Right kidney (tissue), 9 donors: ENCODE data around the gene SNCB.
A peak's percentile ranks its signal among the peaks of the same experiment; 100 is the strongest.

ENCODE experiments used
- DNase-seq: peaks from one replicate; pipeline ENCODE4 v3.0.0-alpha.2; 2016
- long read RNA-seq, 8 donors: transcript quantifications; one replicate each; lab custom pipeline, GENCODE V29; 2026

The SNCB gene
- long read RNA-seq, donor 1 = 0 reads
- long read RNA-seq, donor 2 = 0 reads
- long read RNA-seq, donor 3 = 0 reads
- long read RNA-seq, donor 4 = 0 reads
- long read RNA-seq, donor 5 = 0 reads
- long read RNA-seq, donor 6 = 0 reads
- long read RNA-seq, donor 7 = 0 reads
- long read RNA-seq, donor 8 = 0 reads

- peak; percentile 79 for DNase-seq
Measured at GRCh38 chr5:176629853-176630680, at the start of gene SNCB, which contains the start of gene EIF4E1B. Gene SNCB, minus strand, starts transcription at chr5:176630534. Its CDS starts 880 bp downstream, at chr5:176629654. Gene EIF4E1B, plus strand, starts transcription at chr5:176630675. Its CDS starts 12,113 bp downstream, at chr5:176642788.

DNA sequence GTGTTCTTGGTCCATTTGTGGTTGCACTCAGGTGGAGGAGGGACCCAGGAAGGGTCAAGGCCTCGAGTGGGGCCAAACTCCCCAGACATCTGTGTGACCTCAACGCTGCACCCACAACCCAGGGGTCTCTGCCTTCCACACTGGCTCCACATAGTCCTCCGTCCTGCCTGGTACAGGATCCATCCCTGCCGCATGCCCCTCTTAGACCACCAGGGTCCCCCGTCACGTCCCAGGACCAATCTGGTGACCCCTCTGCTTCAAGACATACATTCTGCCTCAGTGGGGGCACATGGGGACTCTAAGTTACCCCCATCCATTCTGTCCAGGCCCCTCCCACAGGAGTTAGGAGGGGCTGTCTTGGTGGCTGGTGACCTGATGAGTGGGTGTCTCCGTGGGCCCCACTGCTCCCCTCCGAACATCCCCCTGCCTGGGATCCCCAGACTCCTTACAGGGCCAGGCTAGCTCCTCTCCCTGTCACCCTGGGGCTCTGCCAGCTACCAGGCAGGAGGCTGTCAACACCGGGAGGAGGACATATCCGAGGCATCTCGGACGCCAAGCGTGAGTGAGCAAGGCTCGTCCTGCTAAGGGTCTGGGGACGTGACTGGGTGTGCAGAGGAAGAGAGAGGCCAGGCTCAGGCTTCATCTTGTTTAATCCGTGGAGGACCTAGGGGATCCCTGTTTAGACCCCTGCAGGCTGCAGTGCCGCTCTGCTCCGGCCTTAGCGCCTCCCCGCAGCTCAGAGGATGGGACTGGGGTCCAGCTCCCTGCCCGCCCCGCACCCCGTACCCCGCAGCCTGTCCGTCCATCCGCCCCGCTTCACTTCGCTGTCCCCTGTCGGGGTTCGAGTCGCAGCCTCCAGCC, 49.3 kb upstream of the SNCB start:
- no peak for DNase-seq

DNA sequence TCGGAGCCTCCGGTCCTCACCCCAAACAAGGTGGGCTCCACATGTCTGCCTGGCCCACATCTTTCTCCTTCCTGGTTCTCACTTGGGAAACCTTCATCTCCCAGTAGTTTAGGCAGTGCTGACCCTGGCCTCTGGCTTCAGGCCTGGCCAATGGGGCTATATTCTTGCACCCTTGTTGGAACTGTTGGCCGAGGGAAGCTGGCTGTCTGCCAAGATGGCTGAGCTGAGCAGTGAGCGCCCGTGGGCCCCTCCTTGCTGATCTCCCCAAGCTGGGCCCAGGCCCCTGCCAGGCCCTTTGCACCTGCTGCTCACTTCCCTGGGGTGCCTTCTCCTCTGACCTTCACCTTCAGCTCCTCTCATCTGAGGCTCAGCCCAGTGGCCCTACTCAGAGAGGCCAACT, 48.2 kb upstream of the SNCB start:
- DNase-seq = no peak

GRCh38 chr5:176677209-176677939, 47.0 kb upstream of the SNCB start:
- no peak for DNase-seq

DNA sequence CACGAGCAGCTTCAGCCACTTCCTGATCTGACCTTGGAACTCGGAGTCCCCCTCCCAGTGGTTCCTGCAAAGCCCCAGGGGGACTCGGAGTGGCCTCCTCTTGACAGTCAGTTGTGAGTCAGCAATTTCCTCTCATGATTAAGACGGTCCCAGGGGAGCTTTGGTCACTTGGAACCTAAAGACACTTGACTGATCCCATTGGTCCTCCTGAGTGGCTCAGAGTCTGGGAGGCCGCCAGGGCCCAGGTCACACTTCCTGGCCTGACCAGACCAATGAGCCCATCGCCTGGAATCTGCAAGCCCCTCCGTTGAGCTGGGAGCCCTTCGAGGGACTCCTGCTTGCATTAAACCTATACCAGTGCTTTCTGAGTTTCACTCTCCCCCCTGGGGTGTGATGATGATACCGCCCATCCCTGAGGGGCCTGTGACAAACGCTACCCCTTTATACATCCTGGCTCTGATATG, 46.1 kb upstream of the SNCB start:
- no peak for DNase-seq

- no peak for DNase-seq
Measured at GRCh38 chr5:176675676-176676360, 45.5 kb upstream of the SNCB start.

DNA sequence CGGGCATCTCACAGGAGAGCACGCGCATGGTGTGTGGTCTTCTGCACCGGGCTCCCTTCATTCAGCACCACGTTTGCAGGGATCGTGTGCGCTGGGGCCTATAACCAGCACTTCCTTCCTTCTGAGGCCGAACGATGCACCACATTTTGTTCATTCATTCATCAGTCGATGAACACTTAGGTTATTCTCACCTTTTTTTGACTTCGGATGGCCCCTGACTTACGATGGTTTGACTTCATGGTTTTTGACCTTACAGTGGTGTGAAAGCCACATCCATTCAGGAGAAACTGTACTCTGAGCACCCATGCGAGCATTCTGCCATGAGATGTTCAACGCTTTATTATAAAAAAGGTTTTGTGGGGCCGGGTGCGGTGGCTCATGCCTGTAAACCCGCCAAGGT, 44.5 kb upstream of the SNCB start:
- DNase-seq = no peak

- no peak for DNase-seq
Measured at GRCh38 chr5:176673651-176674583, 43.6 kb upstream of the SNCB start.

DNA sequence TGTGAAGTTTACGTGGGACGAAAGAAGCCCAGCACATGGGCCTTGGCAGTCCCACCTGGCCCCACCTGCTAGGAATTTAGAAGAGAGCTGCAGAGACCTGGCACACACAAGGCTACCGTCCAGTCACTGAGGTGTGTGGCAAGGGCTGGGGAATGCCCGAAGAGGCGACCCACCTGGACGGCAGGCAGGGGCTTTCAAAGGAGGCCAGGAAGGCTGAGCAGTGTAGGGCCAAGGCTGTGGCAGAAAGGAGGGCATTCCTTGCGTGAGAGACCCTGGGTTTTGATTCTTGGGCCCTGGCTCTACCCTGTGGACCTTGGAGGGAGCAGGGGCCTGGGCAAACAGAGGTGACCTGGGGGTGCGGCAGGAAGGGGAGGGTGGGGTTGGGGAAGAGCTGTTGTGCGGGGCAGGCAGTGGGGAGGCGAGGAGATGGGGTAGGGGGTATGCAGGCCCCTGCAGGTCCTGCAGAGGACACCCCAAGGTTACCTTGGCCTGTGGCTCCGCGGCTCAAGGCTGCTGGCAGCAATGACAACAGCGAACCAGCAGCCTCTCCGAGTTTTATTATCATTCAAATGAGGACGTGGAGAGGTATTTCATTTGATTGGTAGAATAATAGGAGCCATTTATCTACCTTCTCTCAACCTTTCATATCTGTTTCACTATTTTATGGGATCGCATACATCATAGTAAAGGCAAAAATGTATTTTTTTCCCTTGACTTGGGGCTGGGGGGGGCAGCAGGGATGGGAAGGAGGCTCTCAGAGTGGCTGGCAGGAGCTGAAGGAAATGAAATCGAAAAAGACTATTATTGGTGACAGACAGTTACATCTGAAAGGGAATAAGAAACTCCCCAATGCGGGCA, 41.8 kb upstream of the SNCB start:
- no peak for DNase-seq

DNA sequence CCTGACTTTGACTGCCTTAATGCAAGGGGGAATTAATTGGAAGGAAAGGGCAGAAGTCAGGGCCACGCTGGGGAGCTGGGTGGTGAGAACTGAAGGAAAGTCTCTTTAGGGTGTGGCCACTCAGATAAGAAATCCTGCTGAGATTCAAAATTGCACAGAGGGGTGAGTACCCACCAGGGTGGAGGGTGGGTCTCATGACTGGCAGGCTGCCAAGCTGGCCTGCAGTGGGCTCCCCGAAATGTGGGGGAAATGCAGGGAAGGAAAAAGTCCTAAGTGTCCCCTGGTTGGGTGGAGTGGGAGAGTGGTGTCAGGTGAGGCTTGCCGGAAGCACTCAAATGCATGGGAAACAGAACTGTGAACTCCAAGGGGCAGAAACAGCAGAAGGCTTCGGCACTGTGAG, 41.1 kb upstream of the SNCB start:
- DNase-seq = no peak

GRCh38 chr5:176670449-176670848, 40.1 kb upstream of the SNCB start:
- no peak for DNase-seq

DNA sequence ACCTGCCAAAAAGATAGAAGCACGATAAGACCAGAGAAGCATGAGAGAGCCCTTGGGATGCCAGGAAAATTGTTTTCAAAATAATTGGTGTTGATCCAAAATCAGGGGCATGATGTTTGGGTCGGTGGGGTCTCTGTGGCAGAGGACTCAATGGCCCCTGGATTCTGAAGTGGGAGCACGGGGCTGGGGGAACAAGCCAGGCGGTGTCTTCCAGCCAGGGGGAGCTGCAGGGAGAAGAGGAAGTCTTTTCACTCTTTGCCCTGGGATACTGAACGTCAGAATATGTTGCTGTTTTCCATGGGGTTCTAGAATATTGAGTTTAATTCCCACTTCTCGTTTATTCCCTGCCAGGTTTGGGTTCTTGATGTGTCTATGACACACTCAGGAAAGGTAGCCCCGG, 37.3 kb upstream of the SNCB start:
- no peak for DNase-seq

DNA sequence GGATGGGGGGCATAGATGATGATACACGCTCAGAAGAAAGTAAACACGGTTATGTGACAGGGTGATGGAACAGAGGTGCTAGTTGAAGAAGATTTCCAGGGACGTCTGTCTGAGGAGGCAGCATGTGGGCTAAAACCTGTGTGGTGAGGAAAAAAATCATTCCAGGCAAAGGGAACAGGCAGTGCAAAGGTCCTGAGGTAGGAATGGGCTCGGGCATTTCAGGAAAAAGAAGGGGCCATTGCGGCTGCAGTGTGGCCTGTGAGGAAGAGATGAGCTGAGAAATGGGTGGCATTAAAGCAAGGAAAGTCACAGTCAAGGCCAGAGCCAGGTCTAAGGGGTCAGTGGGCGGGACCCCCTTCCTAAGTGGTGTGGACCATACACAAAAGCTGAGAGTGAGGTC, 35.2 kb upstream of the SNCB start:
- no peak for DNase-seq

DNA sequence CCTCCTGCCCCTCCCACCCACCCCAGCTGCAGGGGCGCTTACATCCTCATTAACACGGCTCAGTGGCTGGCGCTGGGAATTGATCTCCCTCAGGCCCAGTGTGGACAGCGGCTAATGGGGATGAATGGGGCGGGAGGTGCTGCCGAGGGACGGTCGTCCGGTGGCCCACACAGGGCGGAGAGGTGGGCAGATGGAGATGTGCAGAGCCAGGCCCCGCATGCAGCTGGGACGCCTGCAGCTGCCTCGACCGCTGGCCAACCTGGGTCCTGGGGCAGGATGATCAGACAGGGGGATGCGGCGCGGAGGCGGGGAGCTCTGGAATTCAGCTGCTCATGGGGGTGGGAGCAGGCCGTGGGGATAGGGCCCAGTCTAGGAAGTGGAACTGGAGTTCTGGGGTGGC, 34.6 kb upstream of the SNCB start:
- no peak for DNase-seq

- no peak for DNase-seq
Measured at GRCh38 chr5:176664479-176664878, 34.1 kb upstream of the SNCB start.

DNA sequence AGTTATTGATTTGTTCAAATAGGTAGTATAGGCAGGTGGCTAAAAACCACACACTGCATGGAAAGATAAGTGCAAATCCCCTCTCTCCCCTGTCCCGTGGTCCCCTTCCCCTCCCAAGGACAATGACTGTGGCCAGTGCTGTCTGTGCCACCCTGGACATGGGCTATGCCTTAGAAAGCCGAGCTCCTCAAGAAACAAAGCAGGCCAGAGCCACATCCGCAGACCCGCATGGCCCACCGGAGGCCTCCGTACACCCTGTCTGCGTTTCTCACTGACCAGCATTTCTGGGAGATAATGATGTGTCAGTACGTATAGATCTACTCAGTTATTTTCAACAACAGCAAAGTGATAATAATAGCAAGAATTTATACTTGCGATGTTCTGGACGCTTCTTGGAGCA, 33.2 kb upstream of the SNCB start:
- no peak for DNase-seq

DNA sequence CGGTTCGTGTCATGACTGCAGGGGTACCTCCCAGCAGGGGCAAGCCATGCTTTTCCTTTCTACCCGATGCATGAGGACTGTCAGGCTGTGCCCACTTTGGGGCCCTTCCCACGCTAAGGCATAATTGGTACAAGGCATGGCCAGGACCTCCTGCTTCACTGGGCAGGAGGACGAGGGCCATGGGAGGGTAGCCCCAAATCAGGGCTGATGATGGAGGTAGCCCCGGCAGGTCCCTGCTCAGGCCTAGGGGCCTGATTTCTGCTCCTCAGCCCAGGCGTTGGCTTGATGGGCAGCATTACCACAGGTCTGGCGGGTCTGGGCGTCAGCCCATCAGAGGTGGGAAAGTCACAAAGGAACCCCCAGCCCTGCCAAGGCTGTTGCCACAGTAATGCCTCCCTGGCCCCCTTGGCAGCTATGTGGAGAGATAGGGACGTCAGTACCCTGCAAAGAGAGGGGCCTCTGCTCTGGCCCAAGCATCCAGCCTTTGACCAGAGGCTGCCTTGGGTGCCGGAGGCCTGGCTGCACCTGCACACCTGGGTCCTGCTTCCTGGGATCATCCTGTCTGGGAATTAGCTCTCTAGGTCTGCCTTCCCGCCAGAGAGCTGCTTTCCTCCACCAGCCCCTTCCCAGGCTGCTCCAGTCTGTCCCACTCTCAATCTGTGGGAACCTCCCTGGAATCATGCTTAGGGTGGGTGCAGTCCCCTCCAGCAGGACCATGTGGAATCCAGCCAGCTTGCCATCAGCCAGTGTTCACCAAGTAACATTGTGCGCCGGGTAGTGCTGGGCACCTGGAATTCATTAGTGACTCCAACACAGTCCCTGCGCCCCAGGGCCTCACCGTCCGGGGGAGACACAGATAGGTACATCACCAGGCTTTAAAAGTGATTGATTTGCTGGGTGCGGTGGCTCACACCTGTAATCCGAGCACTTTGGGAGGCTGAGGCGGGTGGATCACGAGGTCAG, 32.3 kb upstream of the SNCB start:
- DNase-seq = no peak

GRCh38 chr5:176661676-176662075, 31.3 kb upstream of the SNCB start:
- DNase-seq = no peak
